Peyer's patch (tissue), 4 donors: ENCODE results near the gene DPEP1. TPM values are rescaled to one million over a fixed set of nuclear protein-coding genes. Genes with fewer than 3 reads are reported as not detected.

ENCODE experiments used
- DNase-seq, 3 donors: peaks; one replicate each; pipeline ENCODE4 v3.0.0-alpha.2; 2017 to 2019
- H3K27ac ChIP-seq, 4 donors: fragments of 200-600 bp; sonication (generic); one replicate each; pipeline ENCODE4 v1.5.1; 2016 to 2019
- H3K27me3 ChIP-seq, 2 donors: fragments of 200-600 bp; sonication (generic); one replicate each; pipeline ENCODE4 v1.5.1; 2019
- H3K36me3 ChIP-seq, 3 donors: fragments of 200-600 bp; sonication (generic); one replicate each; pipeline ENCODE4 v1.5.1; 2016 to 2019
- H3K4me1 ChIP-seq, 4 donors: fragments of 200-600 bp; sonication (generic); one replicate each; pipeline ENCODE4 v1.5.1; 2016 to 2019
- H3K4me3 ChIP-seq, 4 donors: fragments of 200-600 bp; sonication (generic); 1 replicate in 3 of 4; 2 replicates in 1 of 4; pipeline ENCODE4 v1.5.1; 2016 to 2019; ENCODE audit warnings: mild to moderate bottlenecking in 1 of 4
- H3K9me3 ChIP-seq, 4 donors: fragments of 200-600 bp; sonication (generic); one replicate each; pipeline ENCODE4 v1.5.1; 2016 to 2019; ENCODE audit warnings: mild to moderate bottlenecking in 1 of 4
- POLR2A ChIP-seq, 2 donors: fragments of 450-650 bp; IDR thresholded peaks; one replicate each; pipeline ENCODE4 v1.5.1; 2017; ENCODE audit warnings: antibody characterized with exemption in 2 of 2, mild to moderate bottlenecking in 2 of 2, moderate library complexity in 2 of 2
- total RNA-seq, 4 donors: library from RNA; depleted of rRNA; stranded (reverse); fragments of >200 nt; gene quantifications; one replicate each; pipeline ENCODE4 v1.1.0, GENCODE V29; 2016
- TF ChIP-seq, protein P1 (sequence below), 6 experiments: fragments of 450-650 bp in 4 of 6; fragments of 200-600 bp in 2 of 6; sonication (generic) in 1 of 6; IDR thresholded peaks; one replicate each; pipeline ENCODE4 v1.5.1; 2017 to 2019; ENCODE audit warnings: antibody characterized with exemption in 6 of 6, mild to moderate bottlenecking in 3 of 6, moderate library complexity in 1 of 6

DPEP1 gene
- total RNA-seq, 4 donors from 2014 or later: 272 to 3,324 (median 2,161) TPM

DNA sequence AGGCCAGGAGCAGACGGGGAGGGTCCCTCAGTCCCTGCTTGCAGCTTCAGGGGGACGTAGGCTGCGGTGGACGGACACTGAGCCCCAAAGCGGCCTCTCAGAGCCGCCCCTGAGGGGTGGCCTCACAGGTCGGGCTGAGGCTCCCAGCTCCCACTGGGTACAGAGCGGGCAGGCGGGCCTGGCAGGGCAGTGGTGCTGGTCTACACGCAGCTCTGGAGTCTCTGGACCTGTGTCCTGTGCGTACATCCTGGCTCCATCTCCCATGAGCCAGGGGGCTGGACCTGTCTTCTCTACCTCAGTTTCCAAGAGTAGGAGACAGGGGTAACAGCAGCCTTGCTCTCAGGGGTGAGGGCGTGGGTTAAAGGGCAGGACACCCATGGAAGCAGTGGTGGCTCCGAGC is 1.7 kb downstream of the DPEP1 start:
- Histone ChIP-seq H3K4me3 (peak overlapping the region in 2 of 4 donors; percentile 55 to 59), H3K4me1 (peaks cover 0 to 26% (median 0%) of the 10 kb centered on the region in 4 donors), H3K27me3 (no peaks in the 10 kb centered on the region), H3K9me3 (no peaks in the 10 kb centered on the region), H3K27ac (peak overlapping the region in 1 of 4 donors; percentile 90), H3K36me3 (no peaks in the 10 kb centered on the region)
- TF ChIP-seq, protein P1, sequence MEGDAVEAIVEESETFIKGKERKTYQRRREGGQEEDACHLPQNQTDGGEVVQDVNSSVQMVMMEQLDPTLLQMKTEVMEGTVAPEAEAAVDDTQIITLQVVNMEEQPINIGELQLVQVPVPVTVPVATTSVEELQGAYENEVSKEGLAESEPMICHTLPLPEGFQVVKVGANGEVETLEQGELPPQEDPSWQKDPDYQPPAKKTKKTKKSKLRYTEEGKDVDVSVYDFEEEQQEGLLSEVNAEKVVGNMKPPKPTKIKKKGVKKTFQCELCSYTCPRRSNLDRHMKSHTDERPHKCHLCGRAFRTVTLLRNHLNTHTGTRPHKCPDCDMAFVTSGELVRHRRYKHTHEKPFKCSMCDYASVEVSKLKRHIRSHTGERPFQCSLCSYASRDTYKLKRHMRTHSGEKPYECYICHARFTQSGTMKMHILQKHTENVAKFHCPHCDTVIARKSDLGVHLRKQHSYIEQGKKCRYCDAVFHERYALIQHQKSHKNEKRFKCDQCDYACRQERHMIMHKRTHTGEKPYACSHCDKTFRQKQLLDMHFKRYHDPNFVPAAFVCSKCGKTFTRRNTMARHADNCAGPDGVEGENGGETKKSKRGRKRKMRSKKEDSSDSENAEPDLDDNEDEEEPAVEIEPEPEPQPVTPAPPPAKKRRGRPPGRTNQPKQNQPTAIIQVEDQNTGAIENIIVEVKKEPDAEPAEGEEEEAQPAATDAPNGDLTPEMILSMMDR (IDR thresholded peaks at IDR 0.05): no peak
- TF ChIP-seq POLR2A (IDR thresholded peaks at IDR 0.05): no peak
- no peak for DNase-seq

DNA sequence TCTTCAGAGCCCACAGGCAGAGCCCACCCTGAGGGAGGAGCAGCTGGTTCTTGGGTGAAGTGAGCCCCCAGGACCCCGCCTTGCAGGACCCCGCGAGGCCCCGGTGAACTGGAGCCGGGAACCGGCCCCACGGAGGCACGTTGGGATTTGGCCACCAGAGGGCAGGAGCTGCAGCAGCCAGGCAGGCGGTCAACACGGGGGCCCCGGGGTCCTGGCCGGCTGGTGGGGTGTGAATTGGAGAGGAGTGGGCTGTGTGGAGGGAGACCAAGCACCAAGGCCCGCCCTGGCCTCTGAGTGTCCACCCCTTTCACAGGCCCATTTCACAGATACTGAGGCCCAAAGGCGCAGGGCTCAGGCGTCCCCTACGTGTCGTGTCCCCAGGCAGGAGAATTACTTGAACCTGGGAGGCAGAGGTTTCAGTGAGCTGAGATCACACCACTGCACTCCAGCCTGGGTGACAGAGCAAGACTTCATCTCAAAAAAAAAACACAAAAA is 2.2 kb downstream of the DPEP1 start:
- DNase-seq: peak in 1 of 3 donors; percentile 71
- TF ChIP-seq, protein P1 (IDR thresholded peaks at IDR 0.05): peak in 5 of 6 experiments; percentile 38 to 74 (median 53)
- no peak for TF ChIP-seq POLR2A (IDR thresholded peaks at IDR 0.05)
- no peaks in the 10 kb centered on the region for H3K27me3 ChIP-seq
- H3K4me3 ChIP-seq: peak overlapping the region in 2 of 4 donors; percentile 55 to 59
- peak overlapping the region in 1 of 4 donors; percentile 90 for H3K27ac ChIP-seq
- peaks cover 0 to 26% (median 0%) of the 10 kb centered on the region in 4 donors for H3K4me1 ChIP-seq
- no peaks in the 10 kb centered on the region for H3K36me3 ChIP-seq
- no peaks in the 10 kb centered on the region for H3K9me3 ChIP-seq

DNA sequence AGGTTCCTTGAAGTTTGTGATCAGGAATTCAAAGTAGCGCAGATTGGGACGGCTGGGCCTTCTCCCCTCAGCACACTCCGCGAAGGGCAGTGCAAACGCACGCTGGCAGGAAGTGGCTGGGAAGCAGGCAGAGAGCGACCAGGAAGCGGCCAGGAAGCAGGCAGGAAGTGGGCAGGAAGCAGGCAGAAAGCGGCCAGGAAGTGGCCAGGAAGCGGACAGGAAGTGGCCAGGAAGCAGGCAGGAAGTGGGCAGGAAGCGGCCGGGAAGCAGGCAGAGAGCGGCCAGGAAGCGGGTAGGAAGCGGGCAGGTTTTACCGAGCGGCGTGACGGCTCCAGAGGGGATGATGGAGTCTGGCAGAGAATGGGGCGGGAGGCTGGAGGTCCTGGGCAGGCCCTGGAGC is 3.2 kb downstream of the DPEP1 start:
- Histone ChIP-seq H3K36me3 (no peaks in the 10 kb centered on the region), H3K27me3 (no peaks in the 10 kb centered on the region), H3K9me3 (no peaks in the 10 kb centered on the region), H3K27ac (peak overlapping the region in 2 of 4 donors; percentile 35 to 90), H3K4me1 (peaks cover 0 to 26% (median 0%) of the 10 kb centered on the region in 4 donors), H3K4me3 (no peak overlapping the region)
- DNase-seq: no peak
- TF ChIP-seq POLR2A (IDR thresholded peaks at IDR 0.05): no peak
- TF ChIP-seq, protein P1 (IDR thresholded peaks at IDR 0.05): no peak

DNA sequence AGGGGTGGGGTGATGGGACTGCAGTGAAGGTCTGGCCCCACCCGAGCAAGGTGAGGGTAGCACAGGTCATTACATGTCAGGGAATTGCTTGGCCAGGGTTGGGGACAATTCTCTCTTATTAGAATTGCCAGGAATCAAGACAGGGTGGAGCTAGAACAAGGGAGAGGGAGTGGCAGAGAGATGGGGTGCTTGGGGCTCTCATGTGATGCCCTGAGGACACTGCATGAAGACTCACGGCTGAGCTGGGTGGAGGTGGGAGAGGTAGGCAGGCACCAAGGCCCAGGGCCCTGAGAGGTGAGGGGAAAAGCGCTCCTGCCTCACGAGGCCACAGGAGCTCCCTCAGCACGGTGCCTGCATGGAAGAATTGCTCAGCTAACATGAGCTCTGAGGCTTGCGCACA is 3.6 kb downstream of the DPEP1 start:
- H3K36me3 ChIP-seq: no peaks in the 10 kb centered on the region
- no peaks in the 10 kb centered on the region for H3K27me3 ChIP-seq
- H3K27ac ChIP-seq: peak overlapping the region in 2 of 4 donors; percentile 35 to 90
- H3K9me3 ChIP-seq: no peaks in the 10 kb centered on the region
- no peak for DNase-seq
- H3K4me3 ChIP-seq: no peak overlapping the region
- TF ChIP-seq POLR2A (IDR thresholded peaks at IDR 0.05): no peak
- TF ChIP-seq, protein P1 (IDR thresholded peaks at IDR 0.05): no peak
- peaks cover 0 to 26% (median 0%) of the 10 kb centered on the region in 4 donors for H3K4me1 ChIP-seq

DNA sequence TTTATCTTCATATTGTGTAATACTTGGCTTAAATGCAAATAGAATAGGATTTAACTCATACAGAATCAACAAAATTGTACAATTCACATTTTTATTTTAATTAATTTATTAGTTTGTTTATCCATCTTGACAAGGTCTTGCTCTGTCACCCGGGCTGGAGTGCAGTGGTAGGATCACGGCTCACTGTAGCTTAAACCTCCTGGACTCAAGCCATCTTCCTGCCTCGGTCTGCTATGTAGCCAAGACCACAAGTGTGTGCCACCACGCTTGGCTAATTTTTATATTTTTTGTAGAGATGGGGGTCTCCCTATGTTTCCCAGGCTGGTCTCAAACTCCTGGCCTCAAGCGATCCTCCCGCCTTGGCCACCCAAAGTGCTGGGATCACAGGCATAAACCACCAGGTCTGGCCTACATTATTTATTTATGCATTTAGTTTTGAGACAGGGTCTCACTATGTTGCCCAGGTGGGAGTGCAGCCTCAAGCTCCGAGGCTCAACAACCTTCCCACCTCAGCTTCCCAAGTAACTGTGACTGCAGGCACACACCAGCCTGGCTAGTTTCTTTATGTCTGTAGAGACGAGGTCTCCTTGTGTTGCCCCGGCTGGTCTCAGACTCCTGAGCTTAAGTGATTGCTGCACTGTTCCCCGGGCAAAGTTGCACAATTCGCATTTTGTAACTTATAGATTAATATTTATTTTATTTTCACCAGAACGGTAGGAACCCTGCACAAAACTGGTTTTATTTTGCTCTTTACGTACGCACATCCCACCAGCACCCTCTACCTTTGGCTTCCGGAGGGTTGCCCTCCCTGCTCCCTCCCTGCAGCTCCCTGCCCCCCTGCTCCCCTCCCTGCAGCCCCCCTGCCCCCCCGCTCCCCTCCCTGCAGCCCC is 4.9 kb downstream of the DPEP1 start:
- Histone ChIP-seq H3K4me3 (no peak overlapping the region), H3K4me1 (peaks cover 0 to 23% (median 0%) of the 10 kb centered on the region in 4 donors), H3K27ac (no peak overlapping the region), H3K36me3 (no peaks in the 10 kb centered on the region), H3K27me3 (no peaks in the 10 kb centered on the region), H3K9me3 (no peaks in the 10 kb centered on the region)
- no peak for TF ChIP-seq POLR2A (IDR thresholded peaks at IDR 0.05)
- TF ChIP-seq, protein P1 (IDR thresholded peaks at IDR 0.05): no peak
- DNase-seq: no peak
